HG02852 (cell line): Measurements from ENCODE around the gene EIF1.

Experiments used
- ATAC-seq: cut with Tn5 transposase; IDR thresholded peaks from one replicate; pipeline ENCODE4 v1.9.1; 2021; ENCODE audit warnings: mild to moderate bottlenecking, moderate library complexity; ENCODE audit not compliant: unreplicated experiment

EIF1 gene

DNA sequence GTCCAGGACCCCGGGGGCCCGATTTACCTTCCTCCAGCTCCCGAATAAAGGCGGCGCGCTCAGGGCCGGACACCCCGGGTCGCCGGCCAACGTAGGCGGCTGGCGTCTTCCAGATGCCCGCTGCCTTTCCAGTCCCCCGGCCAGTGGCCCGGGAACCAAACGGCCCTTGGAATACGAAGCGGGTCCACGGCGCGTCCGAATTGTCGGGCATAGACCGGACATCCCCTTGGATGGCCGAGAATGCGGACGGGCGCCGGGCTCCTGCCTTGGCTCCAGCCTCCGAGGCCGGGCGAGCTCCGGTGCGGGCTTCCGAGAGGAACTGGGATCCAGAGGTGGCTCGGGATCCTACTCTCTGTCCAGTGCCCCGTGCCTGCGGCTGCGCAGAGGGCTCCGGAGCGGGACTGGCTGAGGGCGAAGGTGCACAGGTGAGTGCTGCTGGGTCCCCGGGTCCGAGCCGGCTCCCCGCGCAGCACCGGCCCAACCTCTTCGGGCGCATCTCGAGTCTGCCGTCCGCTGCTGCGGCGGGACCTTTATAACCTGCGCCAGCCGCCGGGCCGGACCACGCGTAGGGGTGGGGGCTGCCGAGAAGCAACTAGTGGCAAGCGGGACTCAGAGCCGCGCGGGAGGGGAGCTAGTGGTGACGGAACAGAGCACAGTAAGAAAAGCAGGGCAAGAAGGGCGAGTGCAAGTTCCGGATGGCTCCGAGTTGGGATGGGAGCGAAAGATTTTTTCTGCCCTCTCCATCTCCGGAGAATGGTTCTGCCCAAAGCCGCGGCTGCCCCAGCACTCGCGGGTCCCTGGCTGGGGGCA is 45.7 kb downstream of the EIF1 start, which contains the start of gene HAP1:
Gene HAP1 (minus strand): TSS at position 505 of the 810 bp plus-strand sequence. CDS start 9 bp downstream, at position 496.
- ATAC-seq, result no peak

GRCh38 chr17:41734949-41735313 is 46.2 kb downstream of the EIF1 start:
- ATAC-seq, result no peak

GRCh38 chr17:41735744-41736143 is 47.1 kb downstream of the EIF1 start:
- no peak for ATAC-seq

GRCh38 chr17:41736983-41737679 is 48.4 kb downstream of the EIF1 start:
- ATAC-seq, result no peak

GRCh38 chr17:41737680-41738023 is 49.0 kb downstream of the EIF1 start:
- ATAC-seq, result no peak

- peak; percentile 66 for ATAC-seq
Observed at GRCh38 chr17:41738077-41738800, 49.6 kb downstream of the EIF1 start.

GRCh38 chr17:41738801-41739112 is 50.1 kb downstream of the EIF1 start:
- ATAC-seq, result no peak

DNA sequence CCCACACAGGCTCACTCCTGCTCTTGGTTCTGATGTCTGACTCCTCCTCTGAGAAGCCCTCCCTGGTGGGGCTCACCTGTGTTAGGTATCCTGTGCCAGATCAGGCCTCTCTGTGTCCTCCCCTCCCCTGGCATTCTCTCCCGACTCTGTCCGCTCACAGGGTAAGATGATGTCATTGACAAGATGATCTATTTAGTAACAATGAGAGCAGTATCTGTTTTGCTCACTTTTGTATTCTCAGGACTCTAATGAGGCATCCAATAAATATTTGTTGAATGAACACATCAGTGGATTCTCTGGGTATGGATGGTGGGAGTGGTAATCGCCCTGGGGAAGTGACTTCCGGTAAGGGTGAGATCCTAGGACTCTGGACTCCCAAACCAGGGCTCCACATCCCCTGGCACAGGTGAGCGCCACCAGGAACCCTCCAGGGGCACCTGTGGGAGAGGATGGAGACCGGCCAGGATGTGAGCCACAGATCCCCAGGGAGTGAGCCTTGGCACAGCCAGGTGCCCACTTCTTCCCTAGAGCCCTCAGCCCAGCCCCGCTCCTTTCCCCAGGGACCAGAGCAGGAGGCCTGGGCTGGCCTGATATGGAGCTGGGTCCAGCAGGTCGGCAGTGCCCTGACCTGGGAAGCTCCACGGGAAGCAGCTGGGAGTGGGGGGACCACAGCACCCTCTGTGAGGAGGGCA is 51.1 kb downstream of the EIF1 start:
- ATAC-seq, result no peak

DNA sequence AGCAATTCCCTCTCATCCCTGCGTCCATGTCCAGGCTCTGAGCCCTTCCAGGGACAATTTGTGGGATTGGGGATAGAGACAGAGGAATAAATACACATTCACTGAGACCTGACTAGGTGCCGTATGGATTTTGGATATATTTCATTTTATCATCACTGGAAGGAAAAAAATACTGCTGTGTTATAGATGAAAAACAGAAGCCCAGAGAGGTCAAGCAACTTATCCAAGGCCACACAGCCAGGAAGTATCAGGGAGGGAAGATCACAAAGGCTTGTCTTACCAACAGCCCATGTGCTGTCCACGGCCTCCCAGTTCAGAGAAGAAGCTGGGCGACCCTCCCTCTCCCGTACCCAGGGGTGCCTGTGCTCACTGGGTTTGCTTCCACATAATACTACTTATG is 51.8 kb downstream of the EIF1 start:
- ATAC-seq, result no peak

- no peak for ATAC-seq
Observed at GRCh38 chr17:41741709-41742108, 53.0 kb downstream of the EIF1 start.
